Measurements from ENCODE around the gene BTC.
"Not testable (repeated sequence)": the region's sequence is repeated elsewhere in the genome, so short reads cannot be mapped to it uniquely, and the experiment has no call there.

BTC gene

GRCh38 chr4:74758551-74759145, 35.7 kb downstream of the BTC start:
- DNase-seq (ENCODE audit: low spot score) = no peak

- no peak for DNase-seq (ENCODE audit: low spot score)
These were observed 37.2 kb downstream of the BTC start for GRCh38 chr4:74757136-74757535.

- no peak for DNase-seq (ENCODE audit: low spot score)
These were observed 38.8 kb downstream of the BTC start for GRCh38 chr4:74755486-74755885.

GRCh38 chr4:74754218-74754617, 40.1 kb downstream of the BTC start:
- DNase-seq (ENCODE audit: low spot score) = no peak

GRCh38 chr4:74752798-74753197, 41.5 kb downstream of the BTC start:
- no peak for DNase-seq (ENCODE audit: low spot score)

- DNase-seq (ENCODE audit: low spot score) = no peak
These were observed 42.5 kb downstream of the BTC start for GRCh38 chr4:74751856-74752255.

- no peak for DNase-seq (ENCODE audit: low spot score)
These were observed 43.1 kb downstream of the BTC start for GRCh38 chr4:74751247-74751646.

- no peak for DNase-seq (ENCODE audit: low spot score)
These were observed 52.1 kb downstream of the BTC start for GRCh38 chr4:74742185-74742584.

GRCh38 chr4:74738464-74739143, 55.7 kb downstream of the BTC start:
- no peak for DNase-seq (ENCODE audit: low spot score)

GRCh38 chr4:74734995-74735394, 59.3 kb downstream of the BTC start:
- DNase-seq (ENCODE audit: low spot score) = no peak

- DNase-seq (ENCODE audit: low spot score) = no peak
These were observed 60.6 kb downstream of the BTC start for GRCh38 chr4:74733756-74734155.

- DNase-seq (ENCODE audit: low spot score) = no peak
These were observed 69.3 kb downstream of the BTC start for GRCh38 chr4:74724979-74725378.

GRCh38 chr4:74716436-74716765, 77.9 kb downstream of the BTC start:
- DNase-seq (ENCODE audit: low spot score) = no peak

GRCh38 chr4:74715706-74716435, 78.5 kb downstream of the BTC start:
- DNase-seq (ENCODE audit: low spot score) = no peak

- DNase-seq (ENCODE audit: low spot score) = no peak
These were observed 79.7 kb downstream of the BTC start for GRCh38 chr4:74714611-74715130.

GRCh38 chr4:74708135-74708534, 86.2 kb downstream of the BTC start:
- not testable (repeated sequence) for DNase-seq (ENCODE audit: low spot score)
